ENCODE results near the gene ADGRG6.

The ADGRG6 gene

GRCh38 chr6:142313284-142313683, 11.5 kb downstream of the ADGRG6 start:
- Mint-ChIP-seq H3K36me3 (ENCODE audit: insufficient read depth) (no peaks in the 10 kb centered on the region), H3K27me3 (peaks cover 21% of the 10 kb centered on the region), H3K27ac (ENCODE audit: low read depth) (no peak overlapping the region), H3K9me3 (no peaks in the 10 kb centered on the region), H3K4me3 (no peak overlapping the region), H3K4me1 (no peaks in the 10 kb centered on the region)
- ATAC-seq (replicated peaks; ENCODE audit: extremely low read depth, poor library complexity, severe bottlenecking) (no peak), DNase-seq (ENCODE audit: low spot score in 2 of 2) (no peak)

DNA sequence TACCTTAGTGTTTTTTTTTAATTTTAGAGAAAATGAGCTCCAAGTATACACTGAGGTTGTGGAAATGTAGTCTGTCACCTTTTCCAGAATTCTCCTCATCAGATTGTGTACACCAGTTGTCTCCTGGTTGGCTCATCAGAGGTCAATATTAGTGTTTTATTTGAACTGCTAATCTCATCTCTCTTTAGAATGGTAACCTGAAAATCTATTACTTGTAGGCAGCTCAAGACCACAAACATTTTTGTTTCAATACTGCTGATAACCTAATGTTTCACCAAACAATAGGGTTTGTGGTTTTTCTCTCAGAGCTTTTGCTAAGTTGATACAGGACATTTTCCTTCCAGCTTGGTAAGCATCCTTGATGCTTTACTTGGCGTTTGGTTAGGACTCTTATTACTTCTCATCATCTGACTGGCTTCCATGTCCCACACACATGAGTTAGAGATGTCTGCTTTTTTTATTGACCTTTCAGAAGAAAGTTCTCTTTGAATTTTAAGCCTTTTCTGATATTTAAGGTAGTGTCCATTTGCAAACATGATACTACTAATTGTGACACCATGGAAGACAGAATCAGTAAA, 15.1 kb downstream of the ADGRG6 start:
- Mint-ChIP-seq H3K4me1 (no peaks in the 10 kb centered on the region), H3K36me3 (ENCODE audit: insufficient read depth) (no peaks in the 10 kb centered on the region), H3K27ac (ENCODE audit: low read depth) (no peak overlapping the region), H3K27me3 (peaks cover 16% of the 10 kb centered on the region), H3K4me3 (no peak overlapping the region), H3K9me3 (no peaks in the 10 kb centered on the region)
- ATAC-seq (replicated peaks; ENCODE audit: extremely low read depth, poor library complexity, severe bottlenecking) (no peak), DNase-seq (ENCODE audit: low spot score in 2 of 2) (no peak)

DNA sequence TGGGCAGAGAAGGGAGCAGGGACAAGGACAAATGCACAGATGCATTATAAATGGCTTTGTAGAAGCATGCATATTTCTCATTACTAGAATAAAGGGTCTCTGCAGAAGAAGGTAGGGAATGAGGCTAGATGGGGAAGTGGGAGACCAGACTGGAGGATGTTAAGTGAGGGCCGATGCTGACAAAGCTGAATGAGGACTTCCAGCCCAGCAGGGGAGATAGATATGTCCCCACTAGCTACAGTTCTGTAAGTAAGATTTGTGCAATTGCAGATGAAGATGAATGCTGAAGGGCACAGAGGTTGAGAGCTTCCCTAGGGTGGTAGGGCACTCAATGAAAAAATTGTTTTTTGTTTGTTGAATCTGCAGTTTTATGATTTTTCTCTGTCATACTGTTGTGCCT, 16.9 kb downstream of the ADGRG6 start:
- Mint-ChIP-seq H3K9me3 (no peaks in the 10 kb centered on the region), H3K27ac (ENCODE audit: low read depth) (no peak overlapping the region), H3K4me1 (no peaks in the 10 kb centered on the region), H3K36me3 (ENCODE audit: insufficient read depth) (no peaks in the 10 kb centered on the region), H3K27me3 (peaks cover 11% of the 10 kb centered on the region), H3K4me3 (no peak overlapping the region)
- ATAC-seq (replicated peaks; ENCODE audit: extremely low read depth, poor library complexity, severe bottlenecking): no peak
- no peak for DNase-seq (ENCODE audit: low spot score in 2 of 2)

DNA sequence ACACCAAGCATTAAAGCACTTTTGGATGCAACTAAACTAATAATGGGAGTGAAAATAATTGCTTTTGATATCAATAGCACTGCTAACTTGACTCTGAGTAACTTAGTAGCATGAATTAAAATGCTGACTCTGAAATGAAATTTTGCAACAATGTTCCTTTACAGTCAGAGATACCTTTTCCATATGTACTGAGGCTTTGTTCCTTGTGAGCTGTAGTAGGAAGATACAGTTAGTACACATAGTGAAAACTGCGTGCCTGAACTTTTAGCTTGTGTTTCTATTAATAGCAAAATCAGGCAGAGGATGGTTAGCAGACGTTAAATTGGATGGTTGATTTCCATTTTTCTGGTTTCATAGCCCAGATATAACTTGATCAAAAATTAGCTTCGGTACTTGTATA, 18.6 kb downstream of the ADGRG6 start:
- DNase-seq (ENCODE audit: low spot score in 2 of 2) (no peak), ATAC-seq (replicated peaks; ENCODE audit: extremely low read depth, poor library complexity, severe bottlenecking) (no peak)
- Mint-ChIP-seq H3K36me3 (ENCODE audit: insufficient read depth) (no peaks in the 10 kb centered on the region), H3K9me3 (no peaks in the 10 kb centered on the region), H3K27me3 (peaks cover 15% of the 10 kb centered on the region), H3K4me1 (no peaks in the 10 kb centered on the region), H3K27ac (ENCODE audit: low read depth) (no peak overlapping the region), H3K4me3 (no peak overlapping the region)

DNA sequence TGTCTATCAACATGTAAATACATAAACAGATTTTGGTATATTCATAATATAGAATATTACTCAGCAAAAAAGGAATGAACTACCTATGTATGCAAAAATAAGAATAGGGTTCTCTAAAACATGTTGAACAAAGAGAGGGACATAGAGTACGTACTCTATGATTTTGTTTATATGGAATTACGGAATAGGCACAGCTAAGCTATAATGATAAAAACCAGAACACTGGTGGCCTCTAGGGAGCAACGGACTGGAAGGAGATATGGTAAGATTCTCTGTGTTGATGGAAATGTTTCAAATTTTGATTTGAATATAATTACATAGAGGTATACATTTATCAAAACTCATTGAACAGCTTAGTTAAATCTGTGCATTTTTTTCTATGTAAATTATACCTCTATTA, 19.6 kb downstream of the ADGRG6 start:
- H3K4me3 Mint-ChIP-seq: no peak overlapping the region
- DNase-seq (ENCODE audit: low spot score in 2 of 2): no peak

DNA sequence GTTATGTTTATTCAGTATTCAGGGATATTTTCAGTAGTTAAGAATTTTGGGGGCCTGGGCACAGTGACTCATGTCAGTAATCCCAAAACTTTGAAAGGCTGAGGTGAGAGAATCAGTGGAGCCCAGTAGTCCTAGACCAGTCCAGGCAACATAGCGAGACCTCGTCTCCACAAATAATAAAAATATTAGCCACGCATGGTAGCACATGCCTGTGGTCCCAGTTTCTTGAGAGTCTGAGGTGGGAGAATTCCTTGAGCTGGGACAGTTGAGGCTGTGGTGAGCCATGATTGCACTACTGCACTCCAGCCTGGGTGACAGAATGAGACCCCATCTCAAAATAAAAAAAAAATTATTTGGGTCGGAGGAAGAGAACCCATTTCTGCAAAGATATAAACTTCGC, 20.3 kb downstream of the ADGRG6 start:
- DNase-seq (ENCODE audit: low spot score in 2 of 2) (no peak), ATAC-seq (replicated peaks; ENCODE audit: extremely low read depth, poor library complexity, severe bottlenecking) (no peak)
- Mint-ChIP-seq H3K27me3 (peaks cover 15% of the 10 kb centered on the region), H3K27ac (ENCODE audit: low read depth) (no peak overlapping the region), H3K4me3 (no peak overlapping the region), H3K36me3 (ENCODE audit: insufficient read depth) (no peaks in the 10 kb centered on the region), H3K4me1 (no peaks in the 10 kb centered on the region), H3K9me3 (no peaks in the 10 kb centered on the region)

More for the DNA sequence above, 19.6 kb downstream of the ADGRG6 start:
- Mint-ChIP-seq H3K36me3 (ENCODE audit: insufficient read depth) (no peaks in the 10 kb centered on the region), H3K27me3 (peaks cover 15% of the 10 kb centered on the region), H3K9me3 (no peaks in the 10 kb centered on the region), H3K4me1 (no peaks in the 10 kb centered on the region), H3K27ac (ENCODE audit: low read depth) (no peak overlapping the region)
- no peak for ATAC-seq (replicated peaks; ENCODE audit: extremely low read depth, poor library complexity, severe bottlenecking)

GRCh38 chr6:142322504-142323198, 20.8 kb downstream of the ADGRG6 start:
- Mint-ChIP-seq H3K36me3 (ENCODE audit: insufficient read depth) (no peaks in the 10 kb centered on the region), H3K4me3 (no peak overlapping the region), H3K27me3 (peaks cover 15% of the 10 kb centered on the region), H3K4me1 (no peaks in the 10 kb centered on the region), H3K9me3 (no peaks in the 10 kb centered on the region), H3K27ac (ENCODE audit: low read depth) (no peak overlapping the region)
- DNase-seq (ENCODE audit: low spot score in 2 of 2) (no peak), ATAC-seq (replicated peaks; ENCODE audit: extremely low read depth, poor library complexity, severe bottlenecking) (no peak)

DNA sequence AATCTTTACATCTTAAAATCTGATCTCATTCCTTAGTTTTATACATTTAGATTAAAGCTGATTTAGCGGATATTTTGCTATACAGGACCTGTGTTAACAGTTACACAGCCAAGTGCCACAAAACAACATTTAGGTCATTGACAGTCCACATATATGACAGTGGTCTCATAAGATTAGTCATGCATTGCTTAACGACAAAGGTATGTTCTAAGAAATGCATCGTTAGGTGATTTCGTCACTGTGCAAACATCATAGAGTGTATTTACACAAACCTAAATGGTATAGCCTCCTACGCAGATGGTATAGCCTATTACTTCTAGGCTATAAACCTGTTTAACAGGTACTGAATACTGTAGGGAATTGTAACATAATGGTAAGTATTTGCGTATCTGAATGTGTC, 21.6 kb downstream of the ADGRG6 start:
- DNase-seq (ENCODE audit: low spot score in 2 of 2) (no peak), ATAC-seq (replicated peaks; ENCODE audit: extremely low read depth, poor library complexity, severe bottlenecking) (no peak)
- Mint-ChIP-seq H3K4me1 (no peaks in the 10 kb centered on the region), H3K9me3 (no peaks in the 10 kb centered on the region), H3K4me3 (no peak overlapping the region), H3K27ac (ENCODE audit: low read depth) (no peak overlapping the region), H3K36me3 (ENCODE audit: insufficient read depth) (no peaks in the 10 kb centered on the region), H3K27me3 (peaks cover 15% of the 10 kb centered on the region)

DNA sequence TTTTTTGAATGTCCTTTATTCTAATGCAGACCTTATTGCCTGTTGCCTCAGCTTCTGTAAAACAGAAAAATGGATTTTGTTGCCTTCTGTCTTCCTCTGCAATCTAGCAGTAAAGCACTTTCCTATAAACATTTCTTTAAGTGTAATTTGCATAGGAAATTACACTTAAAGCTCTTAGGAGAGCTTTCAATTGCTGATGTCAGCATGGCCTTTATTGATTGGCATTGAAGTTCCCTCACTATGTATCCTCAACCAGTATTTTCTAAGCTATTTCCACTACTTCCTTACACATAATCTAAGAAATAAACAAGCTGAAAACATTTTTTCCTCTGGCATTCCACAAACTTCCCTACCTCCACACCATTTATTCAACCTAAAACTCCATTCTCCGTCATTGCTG, 22.3 kb downstream of the ADGRG6 start:
- H3K4me1 Mint-ChIP-seq: no peaks in the 10 kb centered on the region
- ATAC-seq (replicated peaks; ENCODE audit: extremely low read depth, poor library complexity, severe bottlenecking): no peak

DNA sequence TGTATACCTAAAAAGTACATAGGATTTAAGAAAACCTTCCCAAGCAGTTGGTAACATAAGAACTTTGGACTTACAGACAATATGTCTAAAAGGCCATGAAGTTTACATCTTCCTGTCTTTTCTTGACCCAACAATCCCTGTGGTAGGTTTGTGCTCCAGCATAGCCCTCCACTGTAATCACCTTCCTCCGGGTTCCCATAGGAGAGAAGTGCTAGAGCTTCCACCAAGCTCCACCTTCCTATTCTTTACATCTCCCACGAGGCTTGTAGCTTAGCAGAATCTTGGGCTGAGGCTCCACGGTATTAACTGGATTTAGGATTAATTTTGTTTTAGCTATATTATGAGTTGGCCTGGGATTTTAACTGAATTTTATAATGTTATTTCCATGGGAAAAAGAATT, 23.3 kb downstream of the ADGRG6 start:
- H3K27ac Mint-ChIP-seq (ENCODE audit: low read depth): no peak overlapping the region
- H3K27me3 Mint-ChIP-seq: peaks cover 15% of the 10 kb centered on the region
- H3K9me3 Mint-ChIP-seq: no peaks in the 10 kb centered on the region
- H3K36me3 Mint-ChIP-seq (ENCODE audit: insufficient read depth): no peaks in the 10 kb centered on the region
- no peaks in the 10 kb centered on the region for H3K4me1 Mint-ChIP-seq
- ATAC-seq (replicated peaks; ENCODE audit: extremely low read depth, poor library complexity, severe bottlenecking) (no peak), DNase-seq (ENCODE audit: low spot score in 2 of 2) (no peak)
- no peak overlapping the region for H3K4me3 Mint-ChIP-seq

More for the DNA sequence above, 22.3 kb downstream of the ADGRG6 start:
- Mint-ChIP-seq H3K9me3 (no peaks in the 10 kb centered on the region), H3K4me3 (no peak overlapping the region), H3K27me3 (peaks cover 15% of the 10 kb centered on the region), H3K36me3 (ENCODE audit: insufficient read depth) (no peaks in the 10 kb centered on the region), H3K27ac (ENCODE audit: low read depth) (no peak overlapping the region)
- DNase-seq (ENCODE audit: low spot score in 2 of 2): no peak

GRCh38 chr6:142326540-142326939, 24.7 kb downstream of the ADGRG6 start:
- Mint-ChIP-seq H3K9me3 (no peaks in the 10 kb centered on the region), H3K27ac (ENCODE audit: low read depth) (no peak overlapping the region), H3K27me3 (peaks cover 15% of the 10 kb centered on the region), H3K4me1 (no peaks in the 10 kb centered on the region), H3K36me3 (ENCODE audit: insufficient read depth) (no peaks in the 10 kb centered on the region), H3K4me3 (no peak overlapping the region)
- DNase-seq (ENCODE audit: low spot score in 2 of 2): no peak
- ATAC-seq (replicated peaks; ENCODE audit: extremely low read depth, poor library complexity, severe bottlenecking): no peak

DNA sequence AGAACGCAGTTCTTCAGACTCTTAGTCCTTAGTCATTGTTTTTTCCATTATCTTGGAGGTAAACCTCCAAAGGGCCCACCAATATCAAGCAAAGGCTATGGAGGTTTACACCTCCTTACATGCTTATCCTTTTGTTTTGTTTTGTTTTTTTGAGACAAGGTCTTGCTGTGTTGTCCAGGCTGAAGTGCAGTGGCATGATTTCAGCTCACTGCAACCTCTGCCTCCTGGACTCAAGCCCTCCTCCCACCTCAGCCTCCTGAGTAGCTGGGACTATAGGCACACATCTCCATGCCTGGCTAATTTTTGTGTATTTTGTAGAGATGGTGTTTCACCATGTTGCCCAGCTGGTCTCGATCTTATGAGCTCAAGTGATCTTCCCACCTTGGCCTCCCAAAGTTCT, 26.3 kb downstream of the ADGRG6 start:
- Mint-ChIP-seq H3K36me3 (ENCODE audit: insufficient read depth) (no peaks in the 10 kb centered on the region), H3K4me1 (no peaks in the 10 kb centered on the region), H3K9me3 (no peaks in the 10 kb centered on the region), H3K27ac (ENCODE audit: low read depth) (no peak overlapping the region), H3K4me3 (no peak overlapping the region), H3K27me3 (peaks cover 21% of the 10 kb centered on the region)
- ATAC-seq (replicated peaks; ENCODE audit: extremely low read depth, poor library complexity, severe bottlenecking) (no peak), DNase-seq (ENCODE audit: low spot score in 2 of 2) (no peak)

DNA sequence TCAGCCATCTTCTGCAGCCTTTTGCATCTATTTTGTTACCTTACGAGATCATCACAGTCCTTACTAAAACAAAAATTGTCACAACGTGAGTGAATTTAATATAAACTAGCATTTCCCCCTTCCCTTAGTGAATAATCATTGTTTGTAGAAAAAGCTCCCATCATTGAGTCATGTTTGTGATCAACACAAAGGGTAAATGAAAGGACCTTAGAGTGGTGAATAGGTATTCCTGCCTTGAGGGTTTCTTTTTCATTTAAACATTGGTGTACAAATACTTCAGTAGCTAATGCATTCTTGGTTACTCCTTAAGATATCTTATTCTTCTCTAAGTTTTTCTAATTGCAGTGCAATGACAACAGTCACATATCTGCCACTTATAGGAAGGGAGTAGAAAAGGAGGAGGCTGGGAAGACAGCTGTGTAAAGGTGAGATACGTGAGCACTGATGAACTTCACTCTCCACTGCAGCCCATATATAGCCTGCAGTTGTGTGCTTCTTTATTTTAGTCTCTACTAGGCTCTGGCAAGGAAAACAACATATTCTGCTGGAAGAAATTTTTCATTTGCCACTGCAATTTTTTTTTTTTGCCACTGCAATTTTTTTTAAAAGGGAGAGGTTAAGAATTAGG, 27.8 kb downstream of the ADGRG6 start:
- H3K4me1 Mint-ChIP-seq: no peaks in the 10 kb centered on the region
- DNase-seq (ENCODE audit: low spot score in 2 of 2) (no peak), ATAC-seq (replicated peaks; ENCODE audit: extremely low read depth, poor library complexity, severe bottlenecking) (no peak)
- H3K9me3 Mint-ChIP-seq: no peaks in the 10 kb centered on the region
- no peaks in the 10 kb centered on the region for H3K36me3 Mint-ChIP-seq (ENCODE audit: insufficient read depth)
- H3K4me3 Mint-ChIP-seq: no peak overlapping the region
- peaks cover 16% of the 10 kb centered on the region for H3K27me3 Mint-ChIP-seq
- H3K27ac Mint-ChIP-seq (ENCODE audit: low read depth): no peak overlapping the region
